HL-60/S4 treated with retinoic acid at 250 ng/mL for 4 days and 3 days (cell line): ENCODE measurements around the gene METTL5.
"Not testable (repeated sequence)": the region's sequence is repeated elsewhere in the genome, so short reads cannot be mapped to it uniquely, and the experiment has no call there.

Experiments used
- in situ Hi-C: fragments of 300-500 bp; cut with MboI; formaldehyde crosslinking; loops from 2 replicates; pipeline ENCODE4 v1.7.0; 2022; ENCODE audit warnings: low sequenced_read_pairs

The METTL5 gene

DNA sequence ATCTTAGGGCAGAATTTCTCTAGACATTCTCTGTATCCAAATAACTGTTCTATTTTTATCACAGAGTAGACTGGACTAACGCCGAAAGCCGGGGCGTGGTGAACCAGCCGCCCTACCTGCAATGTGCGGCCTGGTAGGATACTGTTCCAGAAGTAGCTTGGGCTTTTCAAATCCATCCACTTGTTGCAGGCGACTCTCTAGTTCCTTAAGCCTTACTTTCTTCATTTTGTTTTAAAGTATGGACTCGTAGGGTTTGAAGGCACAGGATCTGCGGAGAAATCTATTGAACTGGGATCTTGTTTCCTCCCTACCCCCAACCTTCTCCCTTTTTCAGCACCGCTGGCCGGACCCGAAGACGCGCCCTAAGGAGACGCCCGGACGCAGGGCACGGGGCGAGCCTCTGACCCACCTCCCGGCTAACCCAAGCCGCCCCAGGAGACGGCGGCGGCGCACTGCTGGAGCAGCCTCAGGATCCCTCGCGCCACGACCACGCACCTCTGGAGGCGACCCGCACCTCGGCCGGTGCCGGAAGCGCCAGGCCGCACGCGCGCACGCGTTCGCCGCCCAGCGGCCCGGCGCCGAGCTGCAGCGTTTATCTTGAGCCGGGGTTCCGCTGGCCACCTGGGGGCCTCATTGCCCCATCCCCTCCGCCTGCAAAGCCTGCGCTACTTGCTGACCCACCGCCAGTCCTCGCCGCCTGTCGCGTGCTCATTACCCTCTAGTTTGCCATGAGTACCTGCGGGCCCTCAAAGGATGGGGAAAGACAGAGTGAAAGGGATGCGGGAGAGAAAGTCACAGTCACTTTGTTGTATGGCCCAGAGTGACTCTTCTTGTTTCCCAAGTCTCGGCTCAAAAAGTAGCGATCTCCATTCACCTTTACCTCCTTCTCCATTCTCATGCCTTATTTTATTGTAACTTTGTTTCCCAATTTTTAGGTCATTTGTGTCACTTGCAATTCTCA lies at the start of gene METTL5:
Gene METTL5, minus strand, starts transcription at position 533 of the 961 bp plus-strand sequence. Its CDS starts 308 bp downstream, at position 225.
- in situ Hi-C loops = no loop called here

DNA sequence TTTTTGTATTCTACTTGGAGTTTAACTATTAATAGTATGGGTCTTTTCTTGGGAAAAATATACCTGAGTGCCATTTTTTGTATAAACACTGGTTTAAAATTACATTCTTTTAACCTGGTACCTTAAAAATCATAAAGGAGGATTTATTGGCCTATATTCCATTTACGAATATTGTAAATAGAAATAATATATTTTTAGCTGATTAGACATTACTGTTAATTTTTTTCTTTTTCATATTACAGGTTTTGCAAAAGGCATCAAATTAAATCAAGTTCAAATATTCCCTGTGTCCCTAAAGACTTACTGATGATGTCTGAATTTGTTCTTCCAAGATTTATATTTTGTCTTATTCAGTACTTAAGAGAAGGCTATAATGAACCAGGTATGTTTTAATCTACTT lies 47.3 kb upstream of the METTL5 start:
- in situ Hi-C loops = no loop called here

- in situ Hi-C loops = not testable (repeated sequence)
Measured at GRCh38 chr2:169871369-169871768, 46.7 kb upstream of the METTL5 start.

DNA sequence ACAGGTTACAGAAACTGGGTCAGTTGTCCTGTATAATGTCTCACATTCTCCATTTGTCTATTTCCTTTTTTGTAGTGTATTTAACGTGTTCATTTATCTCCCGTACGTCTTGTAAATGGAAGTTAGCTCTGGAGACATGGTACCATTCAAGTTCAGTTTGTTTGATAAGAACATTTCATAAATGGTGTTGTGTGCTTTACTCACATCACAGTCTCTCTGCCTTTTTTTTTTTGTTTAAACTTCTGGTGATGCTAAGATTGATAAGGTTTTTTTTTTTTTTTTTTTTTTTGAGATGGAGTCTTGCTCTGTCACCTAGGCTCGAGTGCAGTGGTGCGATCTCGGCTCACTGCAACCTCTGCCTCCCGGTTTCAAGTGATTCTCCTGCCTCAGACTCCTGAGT lies 44.2 kb upstream of the METTL5 start:
- in situ Hi-C loops = no loop called here

DNA sequence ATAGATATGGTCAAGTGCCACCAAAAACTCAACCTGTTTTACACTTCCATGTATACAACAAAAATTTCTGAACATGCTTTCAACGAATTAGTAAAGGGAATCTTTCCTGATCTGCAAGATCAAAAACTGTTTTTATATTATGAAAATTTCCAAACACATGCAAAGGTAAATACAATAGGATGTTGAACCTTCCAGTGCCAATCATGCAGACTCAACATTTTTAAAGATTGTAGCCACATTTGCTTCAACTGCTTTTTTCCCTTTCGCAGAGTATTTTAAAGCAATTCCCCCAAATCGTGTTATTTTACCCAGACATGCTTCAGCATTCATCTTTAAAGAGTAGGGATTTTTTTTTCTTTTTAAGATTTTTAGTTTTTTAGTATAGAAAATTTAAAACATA lies 42.9 kb upstream of the METTL5 start:
- in situ Hi-C loops = no loop called here

DNA sequence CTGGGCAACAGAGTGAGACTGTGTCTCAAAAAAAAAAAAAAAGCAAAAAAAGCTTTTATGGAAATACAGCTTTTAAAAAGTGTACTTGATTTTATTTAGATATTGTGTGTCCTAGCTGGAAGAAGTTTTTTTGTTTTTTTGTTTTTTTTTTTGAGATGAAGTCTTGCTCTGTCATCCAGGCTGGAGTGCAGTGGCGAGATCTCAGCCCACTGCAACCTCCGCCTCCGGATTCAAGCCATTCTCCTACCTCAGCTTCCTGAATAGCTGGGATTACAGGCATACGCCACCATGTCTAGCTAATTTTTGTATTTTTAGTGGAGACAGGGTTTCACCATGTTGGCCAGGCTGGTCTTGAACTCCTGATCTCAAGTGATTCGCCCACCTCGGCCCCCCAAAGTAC lies 41.5 kb upstream of the METTL5 start:
- in situ Hi-C loops = not testable (repeated sequence)

DNA sequence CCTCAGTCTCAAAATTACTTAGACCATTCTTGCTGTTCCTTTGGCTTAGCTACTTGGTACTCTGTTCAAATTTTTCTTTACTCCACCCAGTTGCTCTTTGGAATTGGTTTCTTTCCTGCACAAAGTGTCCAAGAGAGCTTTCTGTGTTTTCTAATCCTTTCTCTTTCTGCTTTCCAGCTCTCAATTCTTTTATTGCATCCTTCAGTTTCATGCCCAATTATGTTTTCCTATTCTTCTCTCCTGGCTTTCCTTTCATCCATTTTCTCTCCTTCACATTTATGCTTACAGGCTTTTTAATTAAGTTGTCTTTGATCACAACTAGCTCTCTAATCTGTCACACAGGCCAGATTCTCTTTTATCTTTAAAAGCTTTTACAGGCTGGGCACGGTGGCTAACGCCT lies 40.8 kb upstream of the METTL5 start:
- in situ Hi-C loops = no loop called here

- in situ Hi-C loops = no loop called here
Measured at GRCh38 chr2:169862816-169863215, 38.1 kb upstream of the METTL5 start.

- in situ Hi-C loops = no loop called here
Measured at GRCh38 chr2:169860149-169860548, 35.4 kb upstream of the METTL5 start.

DNA sequence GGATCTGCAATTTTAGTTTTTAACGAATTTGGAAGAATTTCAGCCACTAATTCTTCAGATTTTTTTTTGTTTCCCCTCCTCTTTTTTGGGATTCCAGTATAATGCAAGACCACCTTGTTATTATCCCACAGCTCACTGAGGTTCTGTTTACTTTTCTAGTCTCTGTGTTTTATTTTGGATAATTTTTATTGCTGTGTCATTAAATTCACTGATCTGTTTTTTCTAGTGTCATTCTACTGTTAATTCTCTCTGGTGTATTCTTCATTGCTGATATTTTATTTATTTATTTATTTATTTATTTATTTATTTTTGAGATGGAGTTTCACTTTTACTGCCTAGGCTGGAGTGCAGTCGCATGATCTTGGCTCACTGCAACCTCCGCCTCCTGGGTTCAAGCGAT lies 34.7 kb upstream of the METTL5 start:
- in situ Hi-C loops = no loop called here

GRCh38 chr2:169855281-169856258 lies 30.9 kb upstream of the METTL5 start:
- in situ Hi-C loops = not testable (repeated sequence)

DNA sequence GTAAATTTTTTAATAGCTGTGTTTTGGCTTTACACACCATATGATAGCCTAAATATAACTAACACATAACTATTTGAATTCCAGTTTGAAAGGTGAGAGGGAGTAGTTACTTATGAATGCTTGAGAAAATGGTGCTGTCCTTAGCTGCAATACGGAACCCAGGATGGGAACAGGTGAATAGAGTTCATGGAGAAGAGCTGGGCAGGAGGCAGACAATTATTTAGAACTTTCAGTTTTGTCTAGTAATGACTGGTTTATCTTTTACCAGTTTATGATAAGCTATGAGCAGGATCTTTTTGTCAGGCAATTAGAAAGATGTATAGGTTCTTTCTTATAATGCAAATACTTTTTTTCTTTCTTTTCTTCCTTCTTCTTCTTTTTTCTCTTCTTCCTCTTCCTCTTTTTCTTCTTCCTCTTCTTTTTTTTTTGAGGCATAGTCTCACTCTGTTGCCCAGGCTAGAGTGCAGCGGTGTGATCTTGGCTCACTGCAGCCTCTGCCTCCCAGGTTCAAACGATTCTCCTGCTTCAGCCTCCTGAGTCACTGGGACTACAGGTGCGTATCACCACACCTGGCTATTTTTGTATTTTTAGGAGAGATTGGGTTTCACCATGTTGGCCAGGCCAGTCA lies 28.4 kb upstream of the METTL5 start:
- in situ Hi-C loops = no loop called here

DNA sequence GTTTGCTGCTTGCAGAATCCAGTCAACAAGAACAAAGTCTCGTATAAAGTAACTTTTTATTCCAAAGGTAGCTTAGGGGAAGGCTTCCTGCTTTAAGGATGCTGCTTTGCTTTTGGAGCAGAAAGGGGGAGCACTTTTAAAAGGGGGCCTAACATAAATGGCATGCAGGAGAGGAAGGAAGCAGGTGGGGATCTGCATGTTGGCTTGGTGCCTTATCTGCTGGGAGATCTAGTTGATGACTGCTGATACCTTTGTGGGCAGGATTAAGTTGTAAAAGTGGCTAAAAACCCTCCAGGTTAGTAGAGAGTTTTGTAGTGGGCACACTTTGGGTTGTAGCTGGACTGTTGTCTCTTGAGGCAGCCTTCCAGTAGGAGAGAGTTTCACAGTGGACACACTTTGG lies 25.0 kb upstream of the METTL5 start:
- in situ Hi-C loops = no loop called here

GRCh38 chr2:169848959-169849693 lies 24.4 kb upstream of the METTL5 start:
- in situ Hi-C loops = not testable (repeated sequence)

DNA sequence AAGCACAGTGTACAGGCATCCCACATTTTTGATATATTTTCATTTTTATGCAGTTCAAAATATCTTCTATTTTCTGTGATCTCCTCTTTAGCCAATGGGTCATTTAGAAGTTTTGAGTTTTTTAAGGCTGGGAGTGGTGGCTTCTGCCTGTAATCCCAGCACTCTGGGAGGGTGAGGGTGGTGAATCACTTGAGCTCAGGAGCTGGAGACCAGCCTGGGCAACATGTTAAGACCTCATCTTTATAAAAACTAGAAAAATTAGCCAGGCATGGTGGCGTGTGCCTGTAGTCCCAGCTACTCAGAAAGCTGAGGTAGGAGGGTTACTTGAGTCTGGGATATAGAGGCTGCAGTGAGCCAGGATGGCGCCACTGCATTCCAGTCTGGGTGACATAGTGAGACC lies 20.3 kb upstream of the METTL5 start:
- in situ Hi-C loops = no loop called here

GRCh38 chr2:169841625-169842024 lies 16.9 kb upstream of the METTL5 start:
- in situ Hi-C loops = not testable (repeated sequence)

GRCh38 chr2:169840747-169841142 lies 16.0 kb upstream of the METTL5 start:
- in situ Hi-C loops = no loop called here

DNA sequence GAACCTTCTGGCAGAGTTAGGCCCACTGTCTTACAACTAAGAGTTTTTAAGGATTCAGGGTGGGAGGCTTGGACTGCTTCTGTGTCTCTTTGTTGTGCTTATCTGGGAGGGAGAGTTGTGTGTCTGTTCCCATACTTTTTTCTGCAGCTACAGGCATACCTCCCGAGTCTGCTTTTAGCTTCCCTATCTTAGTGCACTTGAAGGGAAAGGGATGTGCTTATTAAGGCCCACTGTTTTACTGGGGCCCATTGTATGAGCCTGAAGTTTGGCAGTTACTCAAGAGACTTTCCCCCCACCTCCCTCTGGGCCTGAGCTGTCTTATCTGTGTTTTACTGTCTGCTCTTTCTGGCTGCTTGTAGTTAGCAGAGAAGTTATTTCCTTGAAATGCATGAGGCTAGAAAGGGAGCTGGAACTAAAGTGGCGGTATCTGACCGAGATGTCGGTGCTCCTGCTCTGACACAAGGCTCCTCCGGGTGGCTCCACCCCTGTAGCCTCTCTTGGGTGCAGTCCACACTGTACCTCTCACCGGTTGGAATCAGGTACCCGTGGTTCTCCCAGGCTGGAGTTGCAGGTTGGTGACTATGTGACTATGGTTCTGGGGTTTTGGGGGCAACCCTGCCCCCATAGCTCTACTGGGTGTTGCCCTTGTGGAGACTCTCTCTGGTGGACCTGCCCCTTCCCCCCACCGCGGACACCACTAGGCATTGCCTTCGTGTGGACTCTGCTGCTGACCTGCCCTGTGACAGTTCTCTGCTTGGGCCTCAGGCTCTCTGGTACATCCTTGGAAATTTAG lies 15.4 kb upstream of the METTL5 start:
- in situ Hi-C loops = no loop called here

DNA sequence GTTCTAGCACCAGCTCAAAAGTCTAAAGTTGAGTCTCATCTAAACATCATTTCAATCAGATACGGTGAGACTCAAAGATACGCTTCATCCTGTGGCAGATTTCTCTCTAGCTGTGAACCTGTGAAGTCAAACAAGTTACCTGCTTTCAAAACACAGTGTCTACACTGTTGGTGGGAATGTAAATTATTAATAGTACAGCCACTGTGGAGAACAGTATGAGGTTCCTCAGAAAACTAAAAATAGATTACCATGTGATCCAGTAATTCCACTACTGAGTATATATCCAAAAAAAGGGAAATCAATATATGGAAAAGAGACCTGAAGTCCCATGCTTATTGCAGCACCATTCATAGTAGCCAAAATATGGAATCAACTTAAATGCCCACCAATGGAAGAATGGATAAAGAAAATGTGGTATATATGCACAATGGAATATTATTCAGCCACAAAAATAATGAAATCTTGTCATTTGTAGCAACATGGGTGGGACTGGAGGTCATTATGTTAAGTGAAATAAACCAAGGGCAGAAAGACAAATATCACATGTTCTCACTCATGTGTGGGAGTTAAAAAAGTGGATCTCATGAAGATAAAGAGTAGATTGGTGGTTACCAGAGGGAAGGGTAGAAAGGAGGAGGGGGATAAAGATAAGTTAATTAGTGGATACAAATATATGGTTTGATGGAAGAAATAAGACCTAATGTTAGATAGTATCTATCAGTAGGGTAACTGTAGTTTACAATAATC lies 14.2 kb upstream of the METTL5 start:
- in situ Hi-C loops = no loop called here
